HepG2 (cell line): Measurements from ENCODE around the gene C18orf63. TPM values are rescaled to one million over a fixed set of nuclear protein-coding genes. Genes with fewer than 3 reads are reported as not detected.

ENCODE experiments used
- ATAC-seq: fragments of 200-7000 bp; cut with Tn5 transposase; 3 replicates; pipeline ENCODE4 v1.9.1; 2020; ENCODE audit warnings: mild to moderate bottlenecking, moderate library complexity
- Bru-seq: library from RNA; stranded (reverse); fragments of 400-500 nt; gene quantifications from one replicate; lab custom pipeline; 2021; lab: Mats Ljungman, UMichigan
- BruChase-seq, 2 experiments: library from RNA; stranded (reverse); fragments of 400-500 nt; gene quantifications; one replicate each; lab custom pipeline; 2021; lab: Mats Ljungman, UMichigan
- BruUV-seq: library from RNA; stranded (reverse); fragments of 400-500 nt; replicated peaks from 2 replicates; lab custom pipeline; 2021; lab: Mats Ljungman, UMichigan
- CTCF ChIA-PET: fragments of 300-600 bp; formaldehyde crosslinking; extraction: SDS; loops from one replicate; lab custom pipeline; 2021; ENCODE audit warnings: low total read pairs, inconsistent platforms, low intra/inter-chr PET ratio; lab: Yijun Ruan, JAX
- POLR2A ChIA-PET: fragments of 350-600 bp; sonication (Branson Sonifier 250); formaldehyde crosslinking; loops from one replicate; lab custom pipeline; 2020; ENCODE audit warnings: antibody characterized with exemption, inconsistent platforms; lab: Yijun Ruan, JAX
- DNase-seq: peaks from one replicate; pipeline ENCODE4 v3.0.0-alpha.2; 2015; ENCODE audit warnings: low spot score
- FAIRE-seq: peaks from 3 replicates; lab custom pipeline; 2011; peaks lifted over from hg19 to GRCh38; lab: Jason Lieb, UNC
- H2AFZ ChIP-seq: one replicate; pipeline ENCODE4 v1.6.1; 2011; ENCODE audit warnings: low read length, inconsistent platforms
- H3K27ac ChIP-seq: fragments of 300-600 bp; 3 replicates; pipeline ENCODE4 v1.8.0; 2011; ENCODE audit warnings: mixed run types, mild to moderate bottlenecking, mixed read lengths, low read length, inconsistent platforms; ENCODE audit not compliant: insufficient read depth; ENCODE audit errors: extremely low read length
- H3K27me3 ChIP-seq, 2 experiments: fragments of 200-600 bp in 1 of 2; 2 replicates in 1 of 2; 3 replicates in 1 of 2; pipeline versions ENCODE4 v1.6.0 to v1.8.0; 2011; ENCODE audit warnings: low read length in 2 of 2, mild to moderate bottlenecking in 2 of 2, moderate library complexity in 2 of 2, inconsistent platforms in 1 of 2; ENCODE audit not compliant: insufficient read depth in 2 of 2, control insufficient read depth in 1 of 2
- H3K36me3 ChIP-seq, 2 experiments: fragments of 200-600 bp in 1 of 2; replicated peaks in 1 of 2; 2 replicates in 1 of 2; 3 replicates in 1 of 2; pipeline versions ENCODE4 v1.5.1 to v1.8.0; 2011; ENCODE audit warnings: low read length in 2 of 2, inconsistent platforms in 1 of 2; ENCODE audit not compliant: insufficient read depth in 2 of 2, control insufficient read depth in 1 of 2
- H3K4me1 ChIP-seq: 2 replicates; pipeline ENCODE4 v1.5.1; 2012; ENCODE audit warnings: low read length, inconsistent platforms; ENCODE audit not compliant: insufficient read depth
- H3K4me2 ChIP-seq: 2 replicates; pipeline ENCODE4 v1.6.0; 2011; ENCODE audit warnings: low read depth, low read length, inconsistent platforms
- H3K4me3 ChIP-seq, 3 experiments: fragments of 200-600 bp in 1 of 3; sonication (generic), shearing (Covaris generic) in 1 of 3; replicated peaks in 1 of 3; 2 replicates each; pipeline ENCODE4 v1.5.1; 2011 to 2016; ENCODE audit warnings: low read length in 3 of 3, inconsistent platforms in 2 of 3, low read depth in 2 of 3, mild to moderate bottlenecking in 2 of 3, control low read depth in 1 of 3, mixed read lengths in 1 of 3; ENCODE audit not compliant: insufficient read depth in 1 of 3
- H3K79me2 ChIP-seq: one replicate; pipeline ENCODE4 v1.6.1; 2011; ENCODE audit warnings: low read length, inconsistent platforms; ENCODE audit not compliant: insufficient read depth
- H3K9ac ChIP-seq: 2 replicates; pipeline ENCODE4 v1.6.0; 2011; ENCODE audit warnings: mild to moderate bottlenecking, low read depth, low read length, inconsistent platforms; ENCODE audit not compliant: insufficient read depth
- H3K9me3 ChIP-seq: 2 replicates; pipeline ENCODE4 v1.5.1; 2012; ENCODE audit warnings: mild to moderate bottlenecking, low read length
- H4K20me1 ChIP-seq: 2 replicates; pipeline ENCODE4 v1.6.0; 2011; ENCODE audit warnings: inconsistent platforms, mild to moderate bottlenecking, low read length, moderate library complexity; ENCODE audit not compliant: insufficient read depth
- ATF1 ChIP-seq: IDR thresholded peaks from 2 replicates; pipeline ENCODE4 v1.6.1; 2016; ENCODE audit warnings: mild to moderate bottlenecking, control low read depth
- ZNF687 ChIP-seq: sonication (generic); formaldehyde crosslinking; IDR thresholded peaks from 2 replicates; pipeline ENCODE4 v1.5.1; 2020; ENCODE audit warnings: mild to moderate bottlenecking, missing genetic modification reagents, moderate library complexity
- WGBS: methylation state at CpG from one replicate; pipeline ENCODE4 v1.1.6; 2017; ENCODE audit warnings: low lambda C conversion rate; 5-methylcytosine and 5-hydroxymethylcytosine counted together
- in situ Hi-C: cut with HindIII; loops from 2 replicates; pipeline ENCODE4 v1.10.0; 2017; ENCODE audit warnings: low pct_unique_long_range_greater_than_20kb; ENCODE audit not compliant: extremely low pct_ligation_motif_present
- intact Hi-C: fragments of 100-400 bp; cut with micrococcal nuclease; formaldehyde crosslinking; loops from one replicate; pipeline ENCODE4 v1.10.0; 2022; ENCODE audit not compliant: unreplicated experiment
- long read RNA-seq, 2 experiments: library from RNA in 1 of 2; library from polyadenylated mRNA in 1 of 2; stranded (forward) in 1 of 2; unstranded in 1 of 2; transcript quantifications; one replicate each; pipeline ENCODE4 v2.0.0, GENCODE V29; 2019 to 2022
- polyA minus RNA-seq, 3 experiments: library from RNA; depleted of rRNA, polyadenylated mRNA; stranded (reverse); fragments of >200 nt; gene quantifications; 2 replicates each; pipeline ENCODE4 v1.2.3, GENCODE V29; 2011; ENCODE audit warnings: low replicate concordance in 1 of 3
- polyA plus RNA-seq, 8 experiments: library from polyadenylated mRNA; depleted of rRNA in 3 of 8; stranded (reverse) in 7 of 8; unstranded in 1 of 8; fragments of >200 nt; fragmentation: Illumina TruSeq in 4 of 8; extraction: Trizol in 4 of 8; gene quantifications; 2 replicates each; pipeline versions ENCODE4 v1.2.1 to v1.2.3, GENCODE V29; 2011 to 2016; ENCODE audit warnings: low read depth in 4 of 8, missing spikeins in 1 of 8, mixed read lengths in 1 of 8; ENCODE audit not compliant: insufficient read depth in 1 of 8
- total RNA-seq, 5 experiments: library from RNA; depleted of rRNA; stranded (reverse); fragments of >200 nt; fragmentation: Illumina TruSeq; extraction: Trizol; gene quantifications; 2 replicates each; pipeline ENCODE4 v1.2.3, GENCODE V29; 2016; ENCODE audit warnings: low read depth in 1 of 5

C18orf63 gene
- total RNA-seq (2016; rRNA removed; fragmentation: Illumina TruSeq; extraction: Trizol) (not detected in 2 replicates), polyA plus RNA-seq (2011; rRNA removed) (0.01 TPM in 1 of 2 replicates, not detected in the other), polyA minus RNA-seq (2011; rRNA and poly(A)+ RNA removed; ENCODE audit: low replicate concordance) (not detected in 2 replicates), Bru-seq, nascent RNA (percentile 3 among the genes with signal in this experiment), BruChase-seq, experiment 1, labeled RNA remaining after a 6-hour chase (percentile 3 among the genes with signal in this experiment), BruChase-seq, experiment 2, labeled RNA remaining after a 2-hour chase (not detected)
- not detected in 2 replicates for total RNA-seq (2016; cell fraction: cytosol; rRNA removed; fragmentation: Illumina TruSeq; extraction: Trizol; ENCODE audit: low read depth)
- not detected in 2 replicates for total RNA-seq (2016; cell fraction: insoluble cytoplasmic fraction; rRNA removed; fragmentation: Illumina TruSeq; extraction: Trizol)
- total RNA-seq (2016; cell fraction: membrane; rRNA removed; fragmentation: Illumina TruSeq; extraction: Trizol), result not detected in 2 replicates
- not detected in 2 replicates for total RNA-seq (2016; cell fraction: nucleus; rRNA removed; fragmentation: Illumina TruSeq; extraction: Trizol)
- polyA plus RNA-seq (2011; cell fraction: cytosol; rRNA removed), result not detected in 2 replicates
- not detected in 2 replicates for polyA plus RNA-seq (2011; cell fraction: nucleus; rRNA removed)
- polyA plus RNA-seq (2012), result not detected in 2 replicates
- polyA plus RNA-seq (2016; cell fraction: cytosol; fragmentation: Illumina TruSeq; extraction: Trizol; ENCODE audit: low read depth), result not detected in 2 replicates
- polyA plus RNA-seq (2016; cell fraction: insoluble cytoplasmic fraction; fragmentation: Illumina TruSeq; extraction: Trizol; ENCODE audit: low read depth), result not detected in 2 replicates
- polyA plus RNA-seq (2016; cell fraction: membrane; fragmentation: Illumina TruSeq; extraction: Trizol; ENCODE audit: low read depth), result not detected in 2 replicates
- polyA plus RNA-seq (2016; cell fraction: nucleus; fragmentation: Illumina TruSeq; extraction: Trizol; ENCODE audit: insufficient read depth, low read depth), result not detected in 2 replicates
- not detected in 2 replicates for polyA minus RNA-seq (2011; cell fraction: cytosol; rRNA and poly(A)+ RNA removed)
- polyA minus RNA-seq (2011; cell fraction: nucleus; rRNA and poly(A)+ RNA removed), result not detected in 2 replicates
- long read RNA-seq, experiment 1, result 0 reads
- long read RNA-seq, experiment 2, result 0 reads

DNA sequence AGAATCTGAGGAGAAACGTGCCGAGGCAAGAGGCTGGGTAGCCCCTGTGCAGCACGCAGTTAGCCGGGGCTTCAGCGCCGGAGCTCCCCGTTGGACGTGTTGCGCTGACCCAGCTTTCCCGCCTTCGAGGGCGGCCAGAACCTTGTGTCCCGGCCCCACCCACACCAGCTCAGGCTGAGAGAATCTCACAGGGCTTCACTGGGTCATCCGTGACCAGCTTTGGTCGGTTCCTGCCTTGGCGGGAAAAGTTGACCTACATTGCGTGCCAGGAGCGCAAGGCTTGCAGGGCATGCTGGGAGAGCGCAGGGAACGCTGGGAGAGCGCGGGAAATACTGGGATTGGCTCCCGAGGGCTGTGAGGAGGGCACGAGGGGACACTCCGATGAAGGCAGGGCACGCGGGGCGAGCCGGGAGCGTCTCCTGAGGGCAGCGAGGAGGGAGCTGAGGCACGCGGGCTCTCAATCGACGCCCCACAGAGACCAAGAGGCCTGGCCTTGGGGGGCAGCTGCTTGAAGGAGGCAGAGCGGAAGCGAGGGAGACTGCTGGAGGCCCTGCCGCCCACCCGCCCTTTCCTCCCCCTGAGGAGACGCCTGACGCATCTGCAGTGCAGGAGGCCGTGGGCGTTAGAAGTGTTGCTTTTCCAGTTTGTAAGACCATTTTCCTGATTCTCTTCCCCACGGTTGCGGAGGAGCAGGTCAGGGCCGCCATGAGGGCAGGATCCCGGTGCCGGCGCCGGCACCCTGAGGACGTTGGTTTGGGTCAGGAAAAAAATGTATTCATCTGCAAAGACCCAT is at the start of gene C18orf63:
C18orf63 (plus strand) TSS at position 376 of the 793 bp plus-strand sequence. CDS start 2,027 bp downstream, outside the sequence.
- Histone ChIP-seq H4K20me1 (no peaks in the 10 kb centered on the region), H2AFZ (peak within 1 kb of the TSS; percentile 45), H3K4me1 (peaks cover 24% of the 10 kb centered on the region), H3K79me2 (no peaks in the 10 kb centered on the region), H3K9ac (no peak within 1 kb of the TSS), H3K27ac (peak within 1 kb of the TSS; percentile 64), H3K36me3 (no peaks in the 10 kb centered on the region), H3K27me3 (no peaks in the 10 kb centered on the region), H3K9me3 (no peaks in the 10 kb centered on the region), H3K4me2 (0 out of 2 replicates have a peak within 1 kb of the TSS, but pooled peaks have one; percentile 41), H3K4me3 (no peak within 1 kb of the TSS)
- POLR2A ChIA-PET, result no interaction called here
- WGBS, result 95% methylated on average over 50 of the region's 51 CpGs
- intact Hi-C loops (no loop called here), in situ Hi-C loops (no loop called here)
- CTCF ChIA-PET, result no interaction called here
- no peak for FAIRE-seq
- no peak for ATAC-seq
- TF ChIP-seq ATF1, result no peak
- TF ChIP-seq ZNF687 (CRISPR knock-in tag), result peak; percentile 14; the same call in 1 of the 2 replicates
- no peak for DNase-seq
- no TSS peak for BruUV-seq
